C4-2B (cell line): ENCODE measurements around the gene VPS13D.
"Not testable (repeated sequence)": the region's sequence is repeated elsewhere in the genome, so short reads cannot be mapped to it uniquely, and the experiment has no call there.

ENCODE experiments used
- H3K27ac ChIP-seq: fragments of 450-650 bp; 2 replicates; pipeline ENCODE4 v1.5.1; 2017
- CTCF ChIP-seq: fragments of 450-650 bp; conservative IDR thresholded peaks from 2 replicates; pipeline ENCODE4 v1.5.1; 2017; ENCODE audit warnings: mild to moderate bottlenecking
- ZFX ChIP-seq: fragments of 450-650 bp; IDR thresholded peaks from 2 replicates; pipeline ENCODE4 v1.6.1; 2017

Gene VPS13D

DNA sequence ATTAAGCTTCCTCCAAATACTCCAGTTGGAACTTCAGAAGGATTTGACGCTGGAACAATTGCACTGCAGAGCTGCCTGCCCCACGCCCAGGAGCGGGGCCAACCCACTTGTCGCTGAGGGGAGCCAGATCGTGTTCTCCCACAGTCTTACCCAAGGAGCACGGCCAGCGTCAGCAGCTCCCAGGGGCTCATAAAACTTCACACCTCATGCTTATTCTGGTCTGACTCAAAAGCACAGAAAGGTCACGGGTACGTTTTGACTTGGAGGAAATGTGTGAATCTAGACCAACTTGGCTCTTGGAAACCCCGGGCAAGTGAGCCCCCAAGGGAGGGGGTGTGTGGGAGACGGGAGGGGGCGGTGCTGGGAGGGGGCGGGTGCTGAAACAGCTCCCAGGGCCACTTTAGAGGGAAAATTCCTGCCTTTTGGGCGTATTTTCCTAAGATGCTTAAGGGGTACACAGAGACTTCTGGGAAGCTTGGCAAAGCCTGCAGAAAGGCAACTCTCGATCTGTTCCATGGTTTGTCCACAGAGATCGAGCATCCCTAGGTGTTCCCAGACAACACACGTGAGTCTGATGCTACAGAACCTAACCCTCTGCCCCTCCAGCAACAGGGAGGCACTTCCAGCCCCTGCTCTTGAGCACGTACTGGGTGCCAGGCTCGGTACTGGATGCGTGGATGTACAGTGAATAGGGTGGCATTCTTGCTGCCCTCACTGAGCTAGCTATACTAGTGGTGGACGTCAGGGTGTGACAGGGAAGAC, 289.3 kb downstream of the VPS13D start:
- TF ChIP-seq CTCF (no peak), ZFX (no peak)
- no peak overlapping the region for H3K27ac ChIP-seq

DNA sequence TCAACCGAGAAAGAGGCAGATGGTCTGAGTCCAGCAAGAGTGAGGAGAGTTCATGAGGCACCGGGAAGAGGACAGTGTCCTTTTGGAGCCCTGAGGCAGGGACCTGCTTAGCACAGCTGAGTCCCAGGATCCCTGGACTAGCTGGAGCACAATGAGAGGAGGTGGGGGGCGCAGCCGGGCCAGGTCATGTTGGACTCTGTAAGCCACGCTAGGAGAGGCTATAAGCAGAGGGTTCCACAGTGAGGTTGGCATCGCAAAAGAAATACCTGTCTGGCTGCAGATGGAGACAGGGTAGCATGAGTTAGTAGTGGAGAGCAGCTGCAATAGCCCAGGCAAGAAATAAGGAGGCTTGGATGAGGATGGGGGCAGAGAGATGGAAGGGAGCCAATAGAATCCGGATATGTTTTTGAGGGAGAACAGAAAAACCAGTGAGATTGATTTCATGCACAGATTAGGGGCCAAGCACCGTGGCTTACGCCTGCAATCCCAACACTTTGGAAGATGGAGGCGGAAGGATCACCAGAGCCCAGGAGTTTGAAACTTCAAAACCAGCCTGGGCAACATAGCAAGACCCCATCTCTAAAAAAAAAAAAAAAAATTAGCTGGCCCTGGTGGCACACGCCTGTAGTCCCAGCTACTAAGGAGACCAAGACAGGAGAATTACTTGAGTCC, 290.0 kb downstream of the VPS13D start:
- TF ChIP-seq CTCF, result no peak
- no peak for TF ChIP-seq ZFX
- no peak overlapping the region for H3K27ac ChIP-seq

DNA sequence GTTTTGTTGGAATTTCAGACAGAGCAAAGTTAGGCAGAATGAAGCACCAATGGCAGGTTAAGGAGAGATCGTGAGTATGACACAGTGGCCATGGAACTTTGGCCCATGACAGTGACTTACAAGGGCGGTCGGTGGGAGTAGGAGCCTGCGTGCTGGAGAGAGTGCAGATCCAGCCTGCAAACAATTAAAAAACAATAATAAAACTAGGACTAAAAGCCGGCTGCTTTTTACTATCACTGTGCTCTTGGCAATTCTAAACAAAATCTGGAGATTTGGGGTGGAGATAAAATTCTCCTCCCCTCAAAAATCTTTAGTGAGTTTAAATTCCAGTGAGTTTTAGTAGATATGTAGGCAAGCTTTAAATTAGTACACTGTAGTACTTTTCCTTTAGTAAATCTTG, 291.3 kb downstream of the VPS13D start:
- no peak overlapping the region for H3K27ac ChIP-seq
- no peak for TF ChIP-seq ZFX
- TF ChIP-seq CTCF, result no peak

DNA sequence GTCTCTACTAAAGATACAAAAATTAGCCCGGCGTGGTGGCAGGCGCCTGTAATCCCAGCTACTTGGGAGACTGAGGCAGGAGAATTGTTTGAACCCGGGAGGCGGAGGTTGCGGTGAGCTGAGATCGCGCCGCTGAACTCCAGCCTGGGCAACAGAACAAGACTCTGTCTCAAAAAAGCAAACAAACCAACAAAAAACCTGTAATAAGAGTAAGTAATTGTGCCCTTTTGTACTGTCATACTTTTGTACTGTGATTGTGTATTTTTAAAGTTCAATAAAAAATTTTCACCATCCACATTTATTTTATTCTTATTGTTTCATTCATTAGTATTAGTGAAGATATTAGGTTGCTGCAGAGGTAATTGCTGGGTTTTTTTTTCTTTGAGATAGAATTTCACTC, 292.9 kb downstream of the VPS13D start:
- not testable (repeated sequence) for H3K27ac ChIP-seq

DNA sequence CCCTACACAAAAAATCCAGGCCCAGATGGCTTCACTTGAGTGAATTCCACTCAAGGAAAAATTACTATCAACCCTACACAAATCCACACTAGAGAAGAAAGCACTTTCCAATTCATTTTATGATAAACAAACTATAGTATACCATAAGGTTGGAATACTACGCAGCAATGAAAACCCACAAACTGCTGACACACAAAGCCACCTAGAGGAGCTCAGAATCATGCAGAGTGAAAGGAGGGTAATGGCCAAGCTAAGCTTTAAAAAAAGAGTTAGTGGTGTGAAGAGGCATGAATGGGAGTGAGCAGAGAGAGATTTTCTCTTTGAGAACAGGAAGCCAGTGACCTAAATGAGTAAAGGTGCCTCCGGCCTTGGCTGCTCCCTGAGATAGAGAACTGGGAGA, 294.4 kb downstream of the VPS13D start:
- H3K27ac ChIP-seq, result no peak overlapping the region

DNA sequence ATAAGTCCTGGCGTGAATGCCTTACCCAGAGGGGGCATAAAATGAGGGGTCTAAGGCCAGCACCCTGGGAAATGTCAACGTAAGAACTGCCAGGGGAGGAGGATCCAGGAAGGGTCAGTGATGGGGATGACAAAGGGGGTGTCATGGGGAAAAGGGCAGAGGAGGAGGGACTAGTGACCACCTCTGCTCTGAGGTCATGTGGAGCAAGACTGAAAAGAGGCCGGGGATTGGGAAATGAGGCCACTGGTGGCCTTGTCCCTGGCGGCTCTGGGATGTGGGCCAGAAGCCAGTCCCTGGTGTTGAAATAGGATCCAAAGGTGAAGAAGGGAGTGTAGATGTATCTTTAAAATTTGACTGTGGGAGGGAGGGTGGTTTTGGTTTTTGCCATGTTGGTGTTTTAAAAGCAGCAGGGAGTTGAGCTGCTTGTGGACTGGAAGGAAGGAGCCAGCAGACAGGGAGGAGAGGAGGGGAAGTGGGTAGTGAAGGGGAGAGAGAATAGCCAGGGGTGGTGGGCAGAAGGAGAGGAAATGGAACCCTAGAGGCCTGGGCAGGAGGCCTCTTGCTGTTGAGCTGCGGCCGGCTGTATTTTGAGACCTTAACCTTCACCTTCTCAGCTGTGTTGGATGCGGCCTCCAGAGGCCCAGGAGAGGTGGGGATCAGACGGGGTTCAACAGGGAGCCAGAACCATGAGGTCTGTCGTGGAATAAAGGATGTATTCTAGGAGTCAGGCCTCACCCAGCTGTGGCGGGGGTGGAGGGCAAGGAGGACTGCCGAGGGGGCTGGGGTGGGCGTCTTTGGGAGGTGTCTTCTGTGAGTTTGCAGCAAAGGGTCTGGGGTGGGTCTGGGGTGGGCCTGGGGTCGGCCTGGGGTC, 295.7 kb downstream of the VPS13D start:
- TF ChIP-seq CTCF, result no peak
- TF ChIP-seq ZFX, result no peak
- no peak overlapping the region for H3K27ac ChIP-seq

More for the DNA sequence above, 294.4 kb downstream of the VPS13D start:
- TF ChIP-seq ZFX (no peak), CTCF (no peak)

- peak overlapping the region; percentile 67 for H3K27ac ChIP-seq
Measured at GRCh38 chr1:12527564-12527963, 297.7 kb downstream of the VPS13D start.

More at GRCh38 chr1:12527564-12527963, 297.7 kb downstream of the VPS13D start:
- TF ChIP-seq ZFX (no peak), CTCF (no peak)
